ENCODE measurements around the gene ZC3H11A. TPM values are rescaled to one million over a fixed set of nuclear protein-coding genes. Genes with fewer than 3 reads are reported as not detected.

Gene ZC3H11A
- total and polyA plus RNA-seq, 2 of the 13 experiments (the other 11 are each of a cell fraction or from before 2014, with no cell fraction given) = 56.9 to 59.7 TPM

- no peaks in the 10 kb centered on the region for H3K27me3 ChIP-seq (ENCODE audit: control insufficient read depth in 1 of 2, insufficient read depth in 2 of 2, low read length in 2 of 2)
- CTCF ChIA-PET (ENCODE audit: low intra/inter-chr PET ratio, low total read pairs) = no interaction called here
- TF ChIP-seq TFE3 (CRISPR knock-in tag; IDR thresholded peaks at IDR 0.05) (no peak), ZNF816 (CRISPR knock-in tag; IDR thresholded peaks at IDR 0.05; ENCODE audit: borderline replicate concordance) (no peak), ZNF362 (CRISPR knock-in tag; IDR thresholded peaks at IDR 0.05; ENCODE audit: borderline replicate concordance) (no peak), PRPF4 (IDR thresholded peaks at IDR 0.05; ENCODE audit: low read depth, low read length, poor library complexity, severe bottlenecking) (no peak), ZNF230 (CRISPR knock-in tag; IDR thresholded peaks at IDR 0.05) (no peak), DNMT3B (CRISPR knock-in tag; conservative IDR thresholded peaks at IDR 0.05) (no peak)
- DNase-seq (ENCODE audit: low spot score) (no peak), ATAC-seq (no peak), FAIRE-seq (no peak)
- H3K4me1 ChIP-seq (ENCODE audit: insufficient read depth, low read length) = no peaks in the 10 kb centered on the region
- no peak overlapping the region for H3K4me3 ChIP-seq (replicated peaks in 1 of 3; ENCODE audit: insufficient read depth in 1 of 3, low read depth in 2 of 3, low read length in 3 of 3)
- peaks cover 13 to 78% of the 10 kb centered on the region in 2 experiments for H3K36me3 ChIP-seq (replicated peaks in 1 of 2; ENCODE audit: control insufficient read depth in 1 of 2, insufficient read depth in 2 of 2, low read length in 2 of 2)
- WGBS (ENCODE audit: low lambda C conversion rate) = 99% methylated on average over 2 of the region's 2 CpGs
- no TSS peak for BruUV-seq (replicated peaks)
- peaks cover 6% of the 10 kb centered on the region; the same call in 1 of the 2 replicates for H4K20me1 ChIP-seq (ENCODE audit: insufficient read depth, low read length)
- in situ Hi-C loops (cut with HindIII; ENCODE audit: extremely low pct_ligation_motif_present, low pct_unique_long_range_greater_than_20kb) (no loop called here), intact Hi-C loops (cut with micrococcal nuclease; ENCODE audit: unreplicated experiment) (no loop called here)
- no peaks in the 10 kb centered on the region for H3K9me3 ChIP-seq (ENCODE audit: low read length)
- H3K9ac ChIP-seq (ENCODE audit: insufficient read depth, low read depth, low read length) = no peak overlapping the region
- no peak overlapping the region for H3K27ac ChIP-seq (ENCODE audit: extremely low read length, insufficient read depth, low read length)
- no peak overlapping the region for H3K4me2 ChIP-seq (ENCODE audit: low read depth, low read length)
- no peak overlapping the region for H2AFZ ChIP-seq (ENCODE audit: low read length)
- peaks cover 22% of the 10 kb centered on the region for H3K79me2 ChIP-seq (ENCODE audit: insufficient read depth, low read length)
- POLR2A ChIA-PET = no interaction called here
These were observed 30.8 kb downstream of the ZC3H11A start for GRCh38 chr1:203826175-203826574.

GRCh38 chr1:203828002-203828401 is 32.6 kb downstream of the ZC3H11A start:
- Histone ChIP-seq H3K36me3 (replicated peaks in 1 of 2; ENCODE audit: control insufficient read depth in 1 of 2, insufficient read depth in 2 of 2, low read length in 2 of 2) (peaks cover 9 to 72% of the 10 kb centered on the region in 2 experiments), H4K20me1 (ENCODE audit: insufficient read depth, low read length) (no peaks in the 10 kb centered on the region; the same call in 1 of the 2 replicates), H3K79me2 (ENCODE audit: insufficient read depth, low read length) (peaks cover 14% of the 10 kb centered on the region), H3K27me3 (ENCODE audit: control insufficient read depth in 1 of 2, insufficient read depth in 2 of 2, low read length in 2 of 2) (no peaks in the 10 kb centered on the region), H3K9me3 (ENCODE audit: low read length) (no peaks in the 10 kb centered on the region), H2AFZ (ENCODE audit: low read length) (no peak overlapping the region), H3K4me3 (replicated peaks in 1 of 3; ENCODE audit: insufficient read depth in 1 of 3, low read depth in 2 of 3, low read length in 3 of 3) (no peak overlapping the region), H3K4me1 (ENCODE audit: insufficient read depth, low read length) (no peaks in the 10 kb centered on the region), H3K4me2 (ENCODE audit: low read depth, low read length) (no peak overlapping the region), H3K9ac (ENCODE audit: insufficient read depth, low read depth, low read length) (no peak overlapping the region), H3K27ac (ENCODE audit: extremely low read length, insufficient read depth, low read length) (no peak overlapping the region)
- in situ Hi-C loops (cut with HindIII; ENCODE audit: extremely low pct_ligation_motif_present, low pct_unique_long_range_greater_than_20kb) (no loop called here), intact Hi-C loops (cut with micrococcal nuclease; ENCODE audit: unreplicated experiment) (no loop called here)
- CTCF ChIA-PET (ENCODE audit: low intra/inter-chr PET ratio, low total read pairs) = no interaction called here
- 98% methylated on average over 5 of the region's 5 CpGs for WGBS (ENCODE audit: low lambda C conversion rate)
- FAIRE-seq = no peak
- no peak for ATAC-seq
- BruUV-seq (replicated peaks) = no TSS peak
- POLR2A ChIA-PET = no interaction called here
- no peak for TF ChIP-seq GLI4 (CRISPR knock-in tag; IDR thresholded peaks at IDR 0.05; ENCODE audit: borderline replicate concordance)
- DNase-seq (ENCODE audit: low spot score) = no peak
